Measurements from ENCODE around the gene TANC1.

DNA sequence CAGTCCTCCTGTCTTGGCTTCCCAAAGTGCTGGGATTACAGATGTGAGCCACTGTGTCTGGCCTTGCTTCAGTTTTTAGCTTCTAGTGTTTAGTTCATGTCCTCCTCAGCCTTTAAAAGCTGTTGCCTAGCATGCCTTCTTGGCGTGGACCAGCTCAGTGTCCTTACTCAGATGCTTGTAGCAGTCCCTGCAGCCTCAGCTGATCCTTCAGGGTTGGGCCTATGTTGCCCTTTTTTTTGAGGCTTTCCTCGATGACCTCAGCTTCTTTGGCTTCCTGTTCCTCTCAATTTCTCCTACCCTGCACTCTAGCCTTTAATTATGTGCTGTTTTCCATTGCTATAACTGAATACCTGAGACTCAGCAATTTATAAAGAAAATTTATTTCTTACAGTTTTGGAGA is 57.7 kb downstream of the TANC1 start:
- TF ChIP-seq POLR2A (IDR thresholded peaks at IDR 0.05; ENCODE audit: low read length) (no peak), GATA1 (IDR thresholded peaks at IDR 0.05; ENCODE audit: low read depth, low read length) (no peak)

All from erythroblast (primary cell).